ENCODE data around the gene SPTBN1. TPM values are rescaled to one million over a fixed set of nuclear protein-coding genes. Genes with fewer than 3 reads are reported as not detected.

SPTBN1 gene
- total and polyA plus RNA-seq, 2 experiments from 2014 or later: 122 to 341 TPM

- WGBS (ENCODE audit: low lambda C conversion rate, missing lambda C conversion rate): 74% methylated on average over 8 of the region's 8 CpGs
- Histone ChIP-seq H3K4me2 (peak overlapping the region; percentile 57), H2AFZ (no peak overlapping the region), H3K4me3 (no peak overlapping the region), H3K79me2 (peaks cover 90% of the 10 kb centered on the region), H3K9me2 (replicated peaks; ENCODE audit: insufficient read depth) (no peaks in the 10 kb centered on the region), H4K20me1 (ENCODE audit: insufficient read depth, poor library complexity, severe bottlenecking) (peaks cover 33% of the 10 kb centered on the region), H3K27ac (peak overlapping the region; percentile 96), H3K36me3 (replicated peaks; ENCODE audit: insufficient read depth, low read depth) (no peaks in the 10 kb centered on the region), H3K4me1 (ENCODE audit: insufficient read depth) (peaks cover 73% of the 10 kb centered on the region), H3K27me3 (no peaks in the 10 kb centered on the region), H3K9me3 (ENCODE audit: low read depth) (no peaks in the 10 kb centered on the region)
- TF ChIP-seq CTCF (IDR thresholded peaks at IDR 0.05; ENCODE audit: poor library complexity): no peak
- TF ChIP-seq EZH2 (IDR thresholded peaks at IDR 0.05; ENCODE audit: borderline replicate concordance): no peak
- TF ChIP-seq EZH2phosphoT487 (IDR thresholded peaks at IDR 0.05; ENCODE audit: low read depth, severe bottlenecking, unreplicated experiment): no peak
- DNase-seq (ENCODE audit: low spot score): no peak
These were observed 123.0 kb downstream of the SPTBN1 start for GRCh38 chr2:54579061-54579681.

- 32% methylated on average over 6 of the region's 6 CpGs for WGBS (ENCODE audit: low lambda C conversion rate, missing lambda C conversion rate)
- no peaks in the 10 kb centered on the region for H3K9me3 ChIP-seq (ENCODE audit: low read depth)
- no peak overlapping the region for H3K4me3 ChIP-seq
- H2AFZ ChIP-seq: no peak overlapping the region
- peaks cover 41% of the 10 kb centered on the region for H4K20me1 ChIP-seq (ENCODE audit: insufficient read depth, poor library complexity, severe bottlenecking)
- H3K4me1 ChIP-seq (ENCODE audit: insufficient read depth): peaks cover 75% of the 10 kb centered on the region
- H3K4me2 ChIP-seq: peak overlapping the region; percentile 57
- peak; percentile 66 for DNase-seq (ENCODE audit: low spot score)
- H3K27me3 ChIP-seq: no peaks in the 10 kb centered on the region
- TF ChIP-seq EZH2 (IDR thresholded peaks at IDR 0.05; ENCODE audit: borderline replicate concordance) (no peak), EZH2phosphoT487 (IDR thresholded peaks at IDR 0.05; ENCODE audit: low read depth, severe bottlenecking, unreplicated experiment) (no peak), CTCF (IDR thresholded peaks at IDR 0.05; ENCODE audit: poor library complexity) (no peak)
- H3K36me3 ChIP-seq (replicated peaks; ENCODE audit: insufficient read depth, low read depth): no peaks in the 10 kb centered on the region
- peak overlapping the region; percentile 96 for H3K27ac ChIP-seq
- H3K79me2 ChIP-seq: peaks cover 95% of the 10 kb centered on the region
- H3K9me2 ChIP-seq (replicated peaks; ENCODE audit: insufficient read depth): no peaks in the 10 kb centered on the region
These were observed 123.8 kb downstream of the SPTBN1 start for GRCh38 chr2:54579682-54580620.

- TF ChIP-seq CTCF (IDR thresholded peaks at IDR 0.05; ENCODE audit: poor library complexity) (no peak), EZH2 (IDR thresholded peaks at IDR 0.05; ENCODE audit: borderline replicate concordance) (no peak), EZH2phosphoT487 (IDR thresholded peaks at IDR 0.05; ENCODE audit: low read depth, severe bottlenecking, unreplicated experiment) (no peak)
- H3K4me2 ChIP-seq: peak overlapping the region; percentile 57
- no peaks in the 10 kb centered on the region for H3K9me2 ChIP-seq (replicated peaks; ENCODE audit: insufficient read depth)
- H2AFZ ChIP-seq: no peak overlapping the region
- H3K4me3 ChIP-seq: no peak overlapping the region
- peak overlapping the region; percentile 96 for H3K27ac ChIP-seq
- no peaks in the 10 kb centered on the region for H3K9me3 ChIP-seq (ENCODE audit: low read depth)
- no peak for DNase-seq (ENCODE audit: low spot score)
- no peaks in the 10 kb centered on the region for H3K27me3 ChIP-seq
- peaks cover 54% of the 10 kb centered on the region for H4K20me1 ChIP-seq (ENCODE audit: insufficient read depth, poor library complexity, severe bottlenecking)
- H3K36me3 ChIP-seq (replicated peaks; ENCODE audit: insufficient read depth, low read depth): no peaks in the 10 kb centered on the region
- WGBS (ENCODE audit: low lambda C conversion rate, missing lambda C conversion rate): 65% methylated on average over 7 of the region's 7 CpGs
- H3K79me2 ChIP-seq: peaks cover 95% of the 10 kb centered on the region
- peaks cover 74% of the 10 kb centered on the region for H3K4me1 ChIP-seq (ENCODE audit: insufficient read depth)
These were observed 125.4 kb downstream of the SPTBN1 start for GRCh38 chr2:54581326-54582039.
